Measurements from ENCODE around the gene FAM20C.

FAM20C gene

GRCh38 chr7:254337-255037 is 62.1 kb downstream of the FAM20C start:
- no peaks in the 10 kb centered on the region for H3K27me3 ChIP-seq
- no peak overlapping the region for H3K4me3 ChIP-seq
- no peaks in the 10 kb centered on the region for H3K4me1 ChIP-seq
- H3K27ac ChIP-seq, result no peak overlapping the region
- intact Hi-C loops (cut with DNase I; ENCODE audit: low total_unique reads), result no loop called here
- no peak for TF ChIP-seq CTCF (IDR thresholded peaks at IDR 0.05)
- H3K36me3 ChIP-seq, result peaks cover 73 to 96% (median 84%) of the 10 kb centered on the region in 3 donors
- no peak for DNase-seq
- no peaks in the 10 kb centered on the region for H3K9me3 ChIP-seq

DNA sequence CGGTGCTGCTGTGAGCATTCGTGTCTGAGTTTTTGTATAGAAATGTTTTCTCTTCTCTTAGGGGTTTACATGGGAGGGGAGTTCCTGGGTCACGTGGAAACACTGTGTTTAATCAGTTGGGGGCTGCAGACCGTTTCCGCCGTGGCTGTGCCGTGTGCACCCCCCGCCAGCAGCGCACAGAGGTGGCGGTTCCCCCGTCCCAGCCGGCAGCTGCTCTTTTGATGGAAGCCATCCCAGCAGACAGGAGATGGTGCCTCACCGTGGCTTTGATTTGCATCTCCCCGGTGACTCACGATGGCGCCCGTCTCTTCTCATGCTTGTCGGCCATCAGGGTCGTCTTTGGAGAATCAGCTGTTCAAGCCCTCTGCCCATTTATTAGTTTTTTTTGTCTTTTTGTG is 62.7 kb downstream of the FAM20C start:
- Histone ChIP-seq H3K27me3 (no peaks in the 10 kb centered on the region), H3K4me3 (no peak overlapping the region), H3K36me3 (peaks cover 73 to 96% (median 84%) of the 10 kb centered on the region in 3 donors), H3K27ac (no peak overlapping the region), H3K4me1 (no peaks in the 10 kb centered on the region), H3K9me3 (no peaks in the 10 kb centered on the region)
- DNase-seq, result no peak
- TF ChIP-seq CTCF (IDR thresholded peaks at IDR 0.05), result no peak
- intact Hi-C loops (cut with DNase I; ENCODE audit: low total_unique reads), result no loop called here

DNA sequence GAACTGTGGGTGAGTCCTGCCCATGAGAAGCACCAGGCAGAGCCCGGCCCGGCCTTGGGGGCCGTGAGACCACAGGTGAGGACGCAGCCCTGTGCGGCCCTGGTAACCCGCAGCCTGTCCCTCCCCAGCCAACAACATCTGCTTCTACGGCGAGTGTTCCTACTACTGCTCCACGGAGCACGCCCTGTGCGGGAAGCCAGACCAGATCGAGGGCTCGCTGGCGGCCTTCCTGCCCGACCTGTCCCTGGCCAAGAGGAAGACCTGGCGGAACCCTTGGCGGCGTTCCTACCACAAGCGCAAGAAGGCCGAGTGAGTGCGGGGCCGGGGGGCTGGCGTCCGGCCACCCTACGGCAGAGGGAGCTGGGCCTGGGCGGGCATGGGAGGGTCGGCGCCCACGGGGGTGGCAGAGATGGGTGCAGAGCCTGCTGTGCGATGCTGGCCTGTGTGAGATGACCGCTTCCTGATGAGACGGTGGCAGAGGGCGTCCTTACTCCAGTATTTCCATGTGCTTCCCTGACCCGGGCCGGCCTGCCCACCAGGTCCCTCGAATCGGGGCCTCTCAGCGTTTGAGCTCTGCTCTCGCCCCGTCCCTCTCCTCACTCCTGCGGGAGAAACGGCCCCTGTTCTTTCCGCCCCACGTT is 63.5 kb downstream of the FAM20C start:
- no peak for TF ChIP-seq CTCF (IDR thresholded peaks at IDR 0.05)
- Histone ChIP-seq H3K27me3 (no peaks in the 10 kb centered on the region), H3K4me1 (no peaks in the 10 kb centered on the region), H3K4me3 (no peak overlapping the region), H3K9me3 (no peaks in the 10 kb centered on the region), H3K27ac (no peak overlapping the region), H3K36me3 (peaks cover 73 to 96% (median 84%) of the 10 kb centered on the region in 3 donors)
- no peak for DNase-seq
- intact Hi-C loops (cut with DNase I; ENCODE audit: low total_unique reads), result no loop called here

- Histone ChIP-seq H3K4me3 (no peak overlapping the region), H3K36me3 (peaks cover 75 to 96% (median 84%) of the 10 kb centered on the region in 3 donors), H3K27ac (no peak overlapping the region), H3K27me3 (no peaks in the 10 kb centered on the region), H3K4me1 (no peaks in the 10 kb centered on the region), H3K9me3 (no peaks in the 10 kb centered on the region)
- intact Hi-C loops (cut with DNase I; ENCODE audit: low total_unique reads), result no loop called here
- TF ChIP-seq CTCF (IDR thresholded peaks at IDR 0.05), result no peak
- DNase-seq, result peak in 1 of 2 donors; percentile 55
These were observed 64.1 kb downstream of the FAM20C start for GRCh38 chr7:256461-256940.

DNA sequence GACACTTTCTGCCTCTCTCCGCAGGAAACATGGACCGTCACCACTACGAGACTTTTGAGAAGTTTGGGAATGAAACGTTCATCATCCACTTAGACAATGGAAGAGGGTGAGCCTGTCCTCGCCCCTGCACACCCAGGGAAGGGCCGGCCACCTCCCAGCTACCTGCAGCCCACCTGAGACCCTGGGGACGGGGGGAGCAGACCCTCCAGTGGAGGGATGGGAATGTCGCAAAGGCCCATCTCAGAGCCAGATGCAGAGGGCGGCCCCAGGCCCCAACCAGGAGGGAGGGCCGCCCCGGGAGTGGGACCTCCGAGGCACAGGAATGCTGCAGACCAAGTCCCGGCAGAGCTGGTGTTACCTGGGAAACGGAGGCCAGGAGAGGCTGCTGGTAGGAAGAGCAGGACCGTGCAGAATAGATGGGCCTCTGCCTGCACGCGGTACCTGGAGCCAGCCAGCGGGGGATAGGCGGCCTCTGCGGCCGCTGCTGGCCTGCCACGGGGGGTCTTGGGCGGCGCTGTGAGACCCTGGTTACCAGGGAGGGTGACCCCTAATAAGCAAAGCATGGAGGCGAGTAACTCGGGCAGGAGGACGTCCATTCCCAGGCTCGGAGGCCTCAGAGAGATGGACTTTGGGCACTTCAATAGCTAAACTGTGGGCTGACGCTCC is 64.7 kb downstream of the FAM20C start:
- no peaks in the 10 kb centered on the region for H3K27me3 ChIP-seq
- no peak overlapping the region for H3K4me3 ChIP-seq
- no peaks in the 10 kb centered on the region for H3K4me1 ChIP-seq
- peaks cover 0 to 2% (median 0%) of the 10 kb centered on the region in 3 donors for H3K9me3 ChIP-seq
- H3K27ac ChIP-seq, result no peak overlapping the region
- DNase-seq, result peak in 1 of 2 donors; percentile 62
- intact Hi-C loops (cut with DNase I; ENCODE audit: low total_unique reads), result no loop called here
- TF ChIP-seq CTCF (IDR thresholded peaks at IDR 0.05), result no peak
- H3K36me3 ChIP-seq, result peaks cover 76 to 96% (median 83%) of the 10 kb centered on the region in 3 donors

Data from tibial artery (tissue), 4 donors.